Measurements from ENCODE around the gene EPHA5.

EPHA5 gene
- long read RNA-seq, result 0 reads

DNA sequence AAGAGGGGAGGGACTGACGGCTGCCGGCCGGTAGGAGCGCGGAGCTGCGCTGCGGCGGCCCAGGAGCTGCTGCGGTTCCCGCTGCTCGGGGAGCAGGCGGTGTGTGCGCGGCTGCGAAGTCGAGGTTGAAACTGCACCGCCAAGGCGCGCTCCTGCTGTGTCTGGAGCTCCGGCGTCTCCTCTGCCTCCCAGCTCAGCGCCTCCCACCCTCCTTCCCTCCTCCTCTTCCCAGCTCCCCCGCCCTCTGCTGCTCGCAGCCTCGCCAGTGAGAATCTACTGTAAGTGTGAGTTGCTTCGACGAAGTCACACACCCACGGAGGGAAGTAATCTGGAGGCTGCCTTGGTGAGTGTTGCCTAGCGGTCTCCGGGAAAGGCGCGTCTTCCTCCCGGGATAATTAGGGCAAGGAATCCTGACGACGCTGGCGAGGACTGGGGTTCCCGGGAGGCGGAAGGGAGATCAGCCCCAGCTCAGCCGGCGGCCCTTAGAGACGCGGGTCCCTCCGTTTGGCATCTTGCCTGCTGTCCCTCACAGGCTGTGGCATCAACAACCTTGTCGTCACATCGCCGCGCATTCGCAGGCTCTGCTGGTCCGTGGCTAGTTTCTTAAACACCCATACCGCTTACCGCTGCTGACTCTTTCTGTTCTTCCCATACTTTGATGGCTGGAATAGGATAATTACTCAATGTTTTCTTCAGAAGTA, at the start of gene EPHA5:
TSS of gene EPHA5 (minus strand) at position 159 of the 701 bp plus-strand sequence. CDS start 747 bp downstream, outside the sequence.
- H3K27me3 ChIP-seq (ENCODE audit: insufficient read depth, poor library complexity, severe bottlenecking), result peaks cover 40% of the 10 kb centered on the region
- no peak within 1 kb of the TSS for H3K27ac ChIP-seq (replicated peaks)
- no peak for DNase-seq (ENCODE audit: low read depth in 1 of 2, low spot score in 1 of 2)
- TF ChIP-seq, protein P1, sequence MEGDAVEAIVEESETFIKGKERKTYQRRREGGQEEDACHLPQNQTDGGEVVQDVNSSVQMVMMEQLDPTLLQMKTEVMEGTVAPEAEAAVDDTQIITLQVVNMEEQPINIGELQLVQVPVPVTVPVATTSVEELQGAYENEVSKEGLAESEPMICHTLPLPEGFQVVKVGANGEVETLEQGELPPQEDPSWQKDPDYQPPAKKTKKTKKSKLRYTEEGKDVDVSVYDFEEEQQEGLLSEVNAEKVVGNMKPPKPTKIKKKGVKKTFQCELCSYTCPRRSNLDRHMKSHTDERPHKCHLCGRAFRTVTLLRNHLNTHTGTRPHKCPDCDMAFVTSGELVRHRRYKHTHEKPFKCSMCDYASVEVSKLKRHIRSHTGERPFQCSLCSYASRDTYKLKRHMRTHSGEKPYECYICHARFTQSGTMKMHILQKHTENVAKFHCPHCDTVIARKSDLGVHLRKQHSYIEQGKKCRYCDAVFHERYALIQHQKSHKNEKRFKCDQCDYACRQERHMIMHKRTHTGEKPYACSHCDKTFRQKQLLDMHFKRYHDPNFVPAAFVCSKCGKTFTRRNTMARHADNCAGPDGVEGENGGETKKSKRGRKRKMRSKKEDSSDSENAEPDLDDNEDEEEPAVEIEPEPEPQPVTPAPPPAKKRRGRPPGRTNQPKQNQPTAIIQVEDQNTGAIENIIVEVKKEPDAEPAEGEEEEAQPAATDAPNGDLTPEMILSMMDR (IDR thresholded peaks at IDR 0.05; ENCODE audit: insufficient read depth, low read length), result no peak
- TF ChIP-seq POLR2AphosphoS5 (IDR thresholded peaks at IDR 0.05; ENCODE audit: low read depth), result no peak
- no peak for TF ChIP-seq SPI1 (IDR thresholded peaks at IDR 0.05; ENCODE audit: borderline replicate concordance, low read depth)
- TF ChIP-seq, protein P2, sequence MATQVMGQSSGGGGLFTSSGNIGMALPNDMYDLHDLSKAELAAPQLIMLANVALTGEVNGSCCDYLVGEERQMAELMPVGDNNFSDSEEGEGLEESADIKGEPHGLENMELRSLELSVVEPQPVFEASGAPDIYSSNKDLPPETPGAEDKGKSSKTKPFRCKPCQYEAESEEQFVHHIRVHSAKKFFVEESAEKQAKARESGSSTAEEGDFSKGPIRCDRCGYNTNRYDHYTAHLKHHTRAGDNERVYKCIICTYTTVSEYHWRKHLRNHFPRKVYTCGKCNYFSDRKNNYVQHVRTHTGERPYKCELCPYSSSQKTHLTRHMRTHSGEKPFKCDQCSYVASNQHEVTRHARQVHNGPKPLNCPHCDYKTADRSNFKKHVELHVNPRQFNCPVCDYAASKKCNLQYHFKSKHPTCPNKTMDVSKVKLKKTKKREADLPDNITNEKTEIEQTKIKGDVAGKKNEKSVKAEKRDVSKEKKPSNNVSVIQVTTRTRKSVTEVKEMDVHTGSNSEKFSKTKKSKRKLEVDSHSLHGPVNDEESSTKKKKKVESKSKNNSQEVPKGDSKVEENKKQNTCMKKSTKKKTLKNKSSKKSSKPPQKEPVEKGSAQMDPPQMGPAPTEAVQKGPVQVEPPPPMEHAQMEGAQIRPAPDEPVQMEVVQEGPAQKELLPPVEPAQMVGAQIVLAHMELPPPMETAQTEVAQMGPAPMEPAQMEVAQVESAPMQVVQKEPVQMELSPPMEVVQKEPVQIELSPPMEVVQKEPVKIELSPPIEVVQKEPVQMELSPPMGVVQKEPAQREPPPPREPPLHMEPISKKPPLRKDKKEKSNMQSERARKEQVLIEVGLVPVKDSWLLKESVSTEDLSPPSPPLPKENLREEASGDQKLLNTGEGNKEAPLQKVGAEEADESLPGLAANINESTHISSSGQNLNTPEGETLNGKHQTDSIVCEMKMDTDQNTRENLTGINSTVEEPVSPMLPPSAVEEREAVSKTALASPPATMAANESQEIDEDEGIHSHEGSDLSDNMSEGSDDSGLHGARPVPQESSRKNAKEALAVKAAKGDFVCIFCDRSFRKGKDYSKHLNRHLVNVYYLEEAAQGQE (IDR thresholded peaks at IDR 0.05; ENCODE audit: insufficient replicate concordance, low read depth), result no peak
- TF ChIP-seq GABPA (IDR thresholded peaks at IDR 0.05; ENCODE audit: low read depth), result no peak
- H3K4me3 ChIP-seq (replicated peaks; ENCODE audit: insufficient read depth, low read length), result no peak within 1 kb of the TSS

DNA sequence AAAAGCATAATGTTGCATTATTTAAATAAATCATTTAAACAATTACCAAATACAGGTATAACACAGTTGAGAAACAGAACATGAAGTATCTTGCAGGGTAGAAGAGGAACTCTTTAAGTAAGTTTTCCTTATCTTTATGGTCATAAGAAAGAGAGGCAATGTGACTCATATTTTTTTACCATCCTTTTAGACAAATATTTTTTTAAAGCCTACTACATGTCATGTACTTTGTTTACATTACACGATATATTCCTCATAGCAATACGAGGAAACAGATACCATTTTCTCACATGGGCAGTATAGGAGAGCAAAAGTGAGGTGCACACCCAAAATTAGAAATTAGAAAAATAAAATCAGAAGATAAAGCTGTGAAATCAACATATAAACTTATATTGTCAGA, 49.3 kb upstream of the EPHA5 start:
- Histone ChIP-seq H3K27me3 (ENCODE audit: insufficient read depth, poor library complexity, severe bottlenecking) (no peaks in the 10 kb centered on the region), H3K4me3 (replicated peaks; ENCODE audit: insufficient read depth, low read length) (no peak overlapping the region), H3K27ac (replicated peaks) (no peak overlapping the region)
- DNase-seq (ENCODE audit: low read depth in 1 of 2, low spot score in 1 of 2), result no peak
- TF ChIP-seq POLR2AphosphoS5 (IDR thresholded peaks at IDR 0.05; ENCODE audit: low read depth) (no peak), GABPA (IDR thresholded peaks at IDR 0.05; ENCODE audit: low read depth) (no peak), SPI1 (IDR thresholded peaks at IDR 0.05; ENCODE audit: borderline replicate concordance, low read depth) (no peak)
- TF ChIP-seq, protein P2 (IDR thresholded peaks at IDR 0.05; ENCODE audit: insufficient replicate concordance, low read depth), result no peak
- TF ChIP-seq, protein P1 (IDR thresholded peaks at IDR 0.05; ENCODE audit: insufficient read depth, low read length), result no peak

DNA sequence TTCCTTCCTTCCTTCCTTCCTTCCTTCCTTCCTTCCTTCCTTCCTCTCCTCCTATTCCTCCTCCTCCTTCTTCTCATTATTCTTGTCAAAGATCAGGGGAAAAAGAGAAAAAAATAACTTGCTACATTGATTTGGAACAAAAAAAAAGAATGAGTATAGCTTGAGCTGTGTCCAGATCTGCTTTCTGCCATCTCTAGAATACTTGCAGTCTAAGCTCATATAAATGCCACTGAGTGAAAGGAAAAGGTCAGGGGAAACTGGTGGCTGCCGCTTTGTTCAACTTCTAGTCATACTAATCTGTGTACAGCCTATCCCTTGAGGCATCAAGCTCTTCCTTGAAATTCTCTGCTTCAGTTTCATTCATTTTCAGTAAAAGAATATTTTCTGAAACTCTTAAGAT, 28.3 kb upstream of the EPHA5 start:
- Histone ChIP-seq H3K4me3 (replicated peaks; ENCODE audit: insufficient read depth, low read length) (no peak overlapping the region), H3K27ac (replicated peaks) (no peak overlapping the region), H3K27me3 (ENCODE audit: insufficient read depth, poor library complexity, severe bottlenecking) (no peaks in the 10 kb centered on the region)
- TF ChIP-seq POLR2AphosphoS5 (IDR thresholded peaks at IDR 0.05; ENCODE audit: low read depth) (no peak), GABPA (IDR thresholded peaks at IDR 0.05; ENCODE audit: low read depth) (no peak)
- no peak for DNase-seq (ENCODE audit: low read depth in 1 of 2, low spot score in 1 of 2)

DNA sequence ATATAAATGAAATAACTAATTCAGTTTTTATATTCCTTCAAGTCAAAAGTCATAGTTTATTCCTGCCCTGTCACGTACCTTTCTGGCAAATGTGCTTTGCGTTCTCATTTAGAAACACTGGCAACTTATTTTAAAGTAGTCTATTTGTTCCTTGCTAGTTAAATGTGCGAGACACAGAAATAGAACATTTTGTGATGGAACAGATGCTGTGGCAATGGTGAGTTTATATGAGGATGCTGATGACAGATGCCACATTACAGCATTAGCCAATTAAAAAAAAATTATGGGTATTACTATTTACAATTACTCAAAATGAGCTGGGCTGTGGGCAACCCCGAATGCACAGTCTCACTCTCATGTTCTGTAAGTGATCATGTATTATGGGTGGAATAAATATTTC, 26.1 kb upstream of the EPHA5 start:
- Histone ChIP-seq H3K27me3 (ENCODE audit: insufficient read depth, poor library complexity, severe bottlenecking) (no peaks in the 10 kb centered on the region), H3K4me3 (replicated peaks; ENCODE audit: insufficient read depth, low read length) (no peak overlapping the region), H3K27ac (replicated peaks) (no peak overlapping the region)
- DNase-seq (ENCODE audit: low read depth in 1 of 2, low spot score in 1 of 2), result no peak
- TF ChIP-seq, protein P1 (IDR thresholded peaks at IDR 0.05; ENCODE audit: insufficient read depth, low read length), result no peak
- TF ChIP-seq POLR2AphosphoS5 (IDR thresholded peaks at IDR 0.05; ENCODE audit: low read depth), result no peak
- no peak for TF ChIP-seq SPI1 (IDR thresholded peaks at IDR 0.05; ENCODE audit: borderline replicate concordance, low read depth)
- no peak for TF ChIP-seq GABPA (IDR thresholded peaks at IDR 0.05; ENCODE audit: low read depth)
- TF ChIP-seq, protein P2 (IDR thresholded peaks at IDR 0.05; ENCODE audit: insufficient replicate concordance, low read depth), result no peak
